Vagina (tissue), 2 donors: ENCODE measurements around the gene ATP6V1C2.

Experiments used
- POLR2A ChIP-seq, 2 donors: fragments of 450-650 bp; IDR thresholded peaks; one replicate each; pipeline ENCODE4 v1.6.1; 2017; ENCODE audit warnings: antibody characterized with exemption in 2 of 2, mild to moderate bottlenecking in 2 of 2, moderate library complexity in 2 of 2
- POLR2AphosphoS5 ChIP-seq, 2 donors: sonication (generic); formaldehyde crosslinking; IDR thresholded peaks; one replicate each; pipeline ENCODE4 v1.9.0; 2017; ENCODE audit warnings: antibody characterized with exemption in 2 of 2, mild to moderate bottlenecking in 2 of 2, low read depth in 1 of 2; ENCODE audit not compliant: insufficient read depth in 1 of 2
- TF ChIP-seq, protein P1 (sequence below), 3 experiments: fragments of 450-650 bp in 2 of 3; fragments of 200-600 bp in 1 of 3; sonication (generic) in 1 of 3; IDR thresholded peaks; one replicate each; pipeline ENCODE4 v1.5.1; 2017 to 2019; ENCODE audit warnings: antibody characterized with exemption in 3 of 3, mild to moderate bottlenecking in 2 of 3, moderate library complexity in 2 of 3

GRCh38 chr2:10678225-10678624, 43.2 kb upstream of the ATP6V1C2 start:
- TF ChIP-seq POLR2A (IDR thresholded peaks at IDR 0.05): no peak
- TF ChIP-seq, protein P1, sequence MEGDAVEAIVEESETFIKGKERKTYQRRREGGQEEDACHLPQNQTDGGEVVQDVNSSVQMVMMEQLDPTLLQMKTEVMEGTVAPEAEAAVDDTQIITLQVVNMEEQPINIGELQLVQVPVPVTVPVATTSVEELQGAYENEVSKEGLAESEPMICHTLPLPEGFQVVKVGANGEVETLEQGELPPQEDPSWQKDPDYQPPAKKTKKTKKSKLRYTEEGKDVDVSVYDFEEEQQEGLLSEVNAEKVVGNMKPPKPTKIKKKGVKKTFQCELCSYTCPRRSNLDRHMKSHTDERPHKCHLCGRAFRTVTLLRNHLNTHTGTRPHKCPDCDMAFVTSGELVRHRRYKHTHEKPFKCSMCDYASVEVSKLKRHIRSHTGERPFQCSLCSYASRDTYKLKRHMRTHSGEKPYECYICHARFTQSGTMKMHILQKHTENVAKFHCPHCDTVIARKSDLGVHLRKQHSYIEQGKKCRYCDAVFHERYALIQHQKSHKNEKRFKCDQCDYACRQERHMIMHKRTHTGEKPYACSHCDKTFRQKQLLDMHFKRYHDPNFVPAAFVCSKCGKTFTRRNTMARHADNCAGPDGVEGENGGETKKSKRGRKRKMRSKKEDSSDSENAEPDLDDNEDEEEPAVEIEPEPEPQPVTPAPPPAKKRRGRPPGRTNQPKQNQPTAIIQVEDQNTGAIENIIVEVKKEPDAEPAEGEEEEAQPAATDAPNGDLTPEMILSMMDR (IDR thresholded peaks at IDR 0.05): no peak
- no peak for TF ChIP-seq POLR2AphosphoS5 (IDR thresholded peaks at IDR 0.05; ENCODE audit: insufficient read depth in 1 of 2, low read depth in 1 of 2)
